Trophoblast cell (in vitro differentiated cells and primary cell): Measurements from ENCODE around the gene GJA1.

Experiments used
- DNase-seq, 2 donors: peaks; one replicate each; pipeline ENCODE4 v3.0.0-alpha.2; 2016
- H2AFZ ChIP-seq: 2 replicates; pipeline ENCODE4 v1.6.1; 2013; ENCODE audit warnings: low read length, moderate library complexity, mild to moderate bottlenecking; ENCODE audit not compliant: insufficient read depth, poor library complexity
- H2AK5ac ChIP-seq: 2 replicates; pipeline ENCODE4 v1.6.1; 2013; ENCODE audit warnings: mild to moderate bottlenecking, low read length
- H2BK120ac ChIP-seq: 2 replicates; pipeline ENCODE4 v1.6.1; 2013; ENCODE audit warnings: low read length, mild to moderate bottlenecking, moderate library complexity; ENCODE audit not compliant: insufficient read depth, poor library complexity
- H2BK12ac ChIP-seq: 2 replicates; pipeline ENCODE4 v1.6.1; 2013; ENCODE audit warnings: mild to moderate bottlenecking, low read length, moderate library complexity
- H2BK5ac ChIP-seq: 2 replicates; pipeline ENCODE4 v1.6.1; 2013; ENCODE audit warnings: low read length, low read depth, moderate library complexity, mild to moderate bottlenecking; ENCODE audit not compliant: poor library complexity
- H3K14ac ChIP-seq: 2 replicates; pipeline ENCODE4 v1.6.1; 2013; ENCODE audit warnings: mild to moderate bottlenecking, low read length
- H3K18ac ChIP-seq: 2 replicates; pipeline ENCODE4 v1.6.1; 2013; ENCODE audit warnings: mild to moderate bottlenecking, low read length
- H3K23ac ChIP-seq: 2 replicates; pipeline ENCODE4 v1.6.1; 2013; ENCODE audit warnings: low read length
- H3K27ac ChIP-seq: 2 replicates; pipeline ENCODE4 v1.5.1; 2013; ENCODE audit warnings: low read depth, mild to moderate bottlenecking, inconsistent platforms, low read length, moderate library complexity
- H3K27me3 ChIP-seq: 2 replicates; pipeline ENCODE4 v1.6.1; 2013; ENCODE audit warnings: inconsistent platforms, mild to moderate bottlenecking, low read length, moderate library complexity; ENCODE audit not compliant: insufficient read depth
- H3K36me3 ChIP-seq, 2 experiments: 1 replicate in 1 of 2; 2 replicates in 1 of 2; pipeline ENCODE4 v1.6.1; 2013; ENCODE audit warnings: low read length in 2 of 2, mild to moderate bottlenecking in 2 of 2, moderate library complexity in 1 of 2; ENCODE audit not compliant: insufficient read depth in 2 of 2, control insufficient read depth in 1 of 2
- H3K4ac ChIP-seq: 2 replicates; pipeline ENCODE4 v1.6.1; 2013; ENCODE audit warnings: low read depth, mild to moderate bottlenecking, low read length, moderate library complexity
- H3K4me1 ChIP-seq, 2 experiments: 1 replicate in 1 of 2; 2 replicates in 1 of 2; pipeline ENCODE4 v1.6.1; 2013; ENCODE audit warnings: low read length in 2 of 2, mild to moderate bottlenecking in 2 of 2, moderate library complexity in 1 of 2; ENCODE audit not compliant: insufficient read depth in 2 of 2, control insufficient read depth in 1 of 2
- H3K4me2 ChIP-seq: 2 replicates; pipeline ENCODE4 v1.6.1; 2013; ENCODE audit warnings: inconsistent platforms, mild to moderate bottlenecking, low read length, moderate library complexity
- H3K4me3 ChIP-seq: 2 replicates; pipeline ENCODE4 v1.5.1; 2013; ENCODE audit warnings: mild to moderate bottlenecking, low read depth, low read length, inconsistent platforms
- H3K79me1 ChIP-seq: one replicate; pipeline ENCODE4 v1.6.1; 2013; ENCODE audit warnings: low read length
- H3K79me2 ChIP-seq: 2 replicates; pipeline ENCODE4 v1.6.1; 2013; ENCODE audit warnings: low read length, mild to moderate bottlenecking; ENCODE audit not compliant: control insufficient read depth, insufficient read depth, poor library complexity
- H3K9ac ChIP-seq: 2 replicates; pipeline ENCODE4 v1.6.1; 2013; ENCODE audit warnings: mild to moderate bottlenecking, low read length
- H3K9me3 ChIP-seq: 2 replicates; pipeline ENCODE4 v1.6.1; 2013; ENCODE audit warnings: low read depth, mild to moderate bottlenecking, control low read depth, inconsistent platforms, low read length; ENCODE audit not compliant: insufficient read depth
- H4K12ac ChIP-seq: 2 replicates; pipeline ENCODE4 v1.6.1; 2013; ENCODE audit warnings: low read depth, mild to moderate bottlenecking, low read length, moderate library complexity
- H4K8ac ChIP-seq: 2 replicates; pipeline ENCODE4 v1.6.1; 2013; ENCODE audit warnings: low read depth, mild to moderate bottlenecking, low read length, moderate library complexity
- H4K91ac ChIP-seq: one replicate; pipeline ENCODE4 v1.6.1; 2013; ENCODE audit warnings: low read depth, mild to moderate bottlenecking, low read length, moderate library complexity
- WGBS: extraction: QIAGEN DNeasy Blood & Tissue Kit; methylation state at CpG from one replicate; pipeline ENCODE4 v1.1.7; 2013; ENCODE audit warnings: missing lambda C conversion rate; ENCODE audit not compliant: insufficient read length, insufficient coverage; ENCODE audit errors: extremely low coverage; 5-methylcytosine and 5-hydroxymethylcytosine counted together

The GJA1 gene

GRCh38 chr6:121451250-121451649 lies 15.8 kb downstream of the GJA1 start:
- Histone ChIP-seq H3K79me2 (no peaks in the 10 kb centered on the region), H3K23ac (no peak overlapping the region), H4K8ac (no peak overlapping the region), H3K79me1 (no peaks in the 10 kb centered on the region), H2BK5ac (no peak overlapping the region), H2AFZ (no peak overlapping the region), H4K12ac (no peak overlapping the region), H2BK12ac (no peak overlapping the region), H3K4me2 (no peak overlapping the region), H3K9me3 (no peaks in the 10 kb centered on the region), H3K36me3 (peaks cover 10 to 16% of the 10 kb centered on the region in 2 experiments), H3K4me3 (no peak overlapping the region), H3K4ac (no peak overlapping the region), H4K91ac (no peak overlapping the region), H3K27me3 (no peaks in the 10 kb centered on the region), H3K18ac (no peak overlapping the region), H2BK120ac (no peak overlapping the region), H3K27ac (no peak overlapping the region), H2AK5ac (no peak overlapping the region), H3K14ac (no peak overlapping the region), H3K9ac (no peak overlapping the region), H3K4me1 (no peaks in the 10 kb centered on the region)
- no peak for DNase-seq

- peaks cover 2 to 3% of the 10 kb centered on the region in 2 experiments for H3K36me3 ChIP-seq
- no peak overlapping the region for H2AK5ac ChIP-seq
- no peak overlapping the region for H3K9ac ChIP-seq
- no peak overlapping the region for H3K23ac ChIP-seq
- no peak overlapping the region for H2AFZ ChIP-seq
- no peaks in the 10 kb centered on the region for H3K4me1 ChIP-seq
- H3K4me3 ChIP-seq: no peak overlapping the region
- no peak for DNase-seq
- H2BK12ac ChIP-seq: no peak overlapping the region
- no peaks in the 10 kb centered on the region for H3K9me3 ChIP-seq
- whole genome bisulfite sequencing: no CpG with 5 or more reads among the region's 5 CpGs
- no peak overlapping the region for H3K4me2 ChIP-seq
- H2BK120ac ChIP-seq: no peak overlapping the region
- no peak overlapping the region for H4K91ac ChIP-seq
- H3K79me2 ChIP-seq: no peaks in the 10 kb centered on the region
- H3K18ac ChIP-seq: no peak overlapping the region
- no peaks in the 10 kb centered on the region for H3K79me1 ChIP-seq
- H3K14ac ChIP-seq: no peak overlapping the region
- no peak overlapping the region for H2BK5ac ChIP-seq
- H4K8ac ChIP-seq: no peak overlapping the region
- no peak overlapping the region for H4K12ac ChIP-seq
- no peaks in the 10 kb centered on the region for H3K27me3 ChIP-seq
- no peak overlapping the region for H3K27ac ChIP-seq
- H3K4ac ChIP-seq: no peak overlapping the region
Measured at GRCh38 chr6:121453191-121453590, 17.7 kb downstream of the GJA1 start.

- Histone ChIP-seq H2BK120ac (no peak overlapping the region), H4K8ac (no peak overlapping the region), H2BK5ac (no peak overlapping the region), H3K14ac (no peak overlapping the region), H3K18ac (no peak overlapping the region), H3K27ac (no peak overlapping the region), H2BK12ac (no peak overlapping the region), H3K4me2 (no peak overlapping the region), H3K9me3 (no peaks in the 10 kb centered on the region), H4K91ac (no peak overlapping the region), H3K79me2 (no peaks in the 10 kb centered on the region), H3K79me1 (no peaks in the 10 kb centered on the region), H3K27me3 (no peaks in the 10 kb centered on the region), H3K4ac (no peak overlapping the region), H3K4me3 (no peak overlapping the region), H3K4me1 (no peaks in the 10 kb centered on the region), H2AFZ (no peak overlapping the region), H3K36me3 (no peaks in the 10 kb centered on the region), H3K9ac (no peak overlapping the region), H4K12ac (no peak overlapping the region), H3K23ac (no peak overlapping the region), H2AK5ac (no peak overlapping the region)
- no peak for DNase-seq
- no CpG with 5 or more reads among the region's 2 CpGs for WGBS
Measured at GRCh38 chr6:121460170-121460569, 24.7 kb downstream of the GJA1 start.

GRCh38 chr6:121463087-121463486 lies 27.6 kb downstream of the GJA1 start:
- H3K14ac ChIP-seq: no peak overlapping the region
- H2BK12ac ChIP-seq: no peak overlapping the region
- H3K79me2 ChIP-seq: no peaks in the 10 kb centered on the region
- H4K91ac ChIP-seq: no peak overlapping the region
- no peaks in the 10 kb centered on the region for H3K36me3 ChIP-seq
- H2BK5ac ChIP-seq: no peak overlapping the region
- H2BK120ac ChIP-seq: no peak overlapping the region
- no CpG with 5 or more reads among the region's 3 CpGs for WGBS
- no peak overlapping the region for H4K12ac ChIP-seq
- no peak overlapping the region for H3K4me3 ChIP-seq
- no peak for DNase-seq
- no peak overlapping the region for H3K18ac ChIP-seq
- H4K8ac ChIP-seq: no peak overlapping the region
- H2AK5ac ChIP-seq: no peak overlapping the region
- H3K4ac ChIP-seq: no peak overlapping the region
- H3K9me3 ChIP-seq: no peaks in the 10 kb centered on the region
- no peak overlapping the region for H3K4me2 ChIP-seq
- H3K79me1 ChIP-seq: no peaks in the 10 kb centered on the region
- no peak overlapping the region for H3K27ac ChIP-seq
- no peak overlapping the region for H3K9ac ChIP-seq
- H2AFZ ChIP-seq: no peak overlapping the region
- no peaks in the 10 kb centered on the region for H3K27me3 ChIP-seq
- no peaks in the 10 kb centered on the region for H3K4me1 ChIP-seq
- no peak overlapping the region for H3K23ac ChIP-seq
